ENCODE data around the gene FAAP20. TPM values are rescaled to one million over a fixed set of nuclear protein-coding genes. Genes with fewer than 3 reads are reported as not detected.

FAAP20 gene
- total and polyA plus RNA-seq, 7 donors, result 17.8 to 48.1 (median 22.1) TPM

DNA sequence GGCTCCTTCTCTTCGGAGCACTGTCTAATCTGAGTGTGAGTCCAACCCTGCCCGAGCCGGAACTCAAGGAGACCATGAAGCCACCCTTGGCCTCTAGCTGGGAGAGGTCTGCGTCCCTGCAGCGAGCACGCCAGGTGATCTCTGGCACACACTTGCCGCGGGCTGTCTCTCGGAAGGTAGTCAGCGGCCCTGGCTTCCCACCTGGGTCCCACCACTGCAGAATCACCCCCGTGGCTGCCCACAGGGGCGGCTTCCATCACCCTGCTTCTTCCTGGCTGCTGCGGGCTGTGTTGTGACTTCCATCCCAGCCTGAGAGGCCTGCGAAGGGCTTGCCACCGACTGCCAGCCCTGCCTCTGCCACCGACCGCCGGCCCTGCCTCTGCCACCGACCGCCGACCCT is 17.0 kb downstream of the FAAP20 start:
- DNase-seq (no peak), ATAC-seq (no peak)
- Histone ChIP-seq H3K27me3 (ENCODE audit: insufficient read depth in 3 of 3, low read length in 2 of 3) (peaks cover 0 to 9% (median 0%) of the 10 kb centered on the region in 3 donors), H3K9me3 (no peaks in the 10 kb centered on the region), H3K4me3 (no peak overlapping the region), H3K4me1 (no peaks in the 10 kb centered on the region), H3K27ac (no peak overlapping the region), H3K36me3 (ENCODE audit: insufficient read depth in 1 of 2, low read depth in 1 of 2) (no peaks in the 10 kb centered on the region)
- 92 to 96% (median 92%) methylated on average over 16 to 21 of the region's 21 CpGs for WGBS, 3 donors
- intact Hi-C loops (cut with DNase I), result no loop called here
- TF ChIP-seq, protein P1, sequence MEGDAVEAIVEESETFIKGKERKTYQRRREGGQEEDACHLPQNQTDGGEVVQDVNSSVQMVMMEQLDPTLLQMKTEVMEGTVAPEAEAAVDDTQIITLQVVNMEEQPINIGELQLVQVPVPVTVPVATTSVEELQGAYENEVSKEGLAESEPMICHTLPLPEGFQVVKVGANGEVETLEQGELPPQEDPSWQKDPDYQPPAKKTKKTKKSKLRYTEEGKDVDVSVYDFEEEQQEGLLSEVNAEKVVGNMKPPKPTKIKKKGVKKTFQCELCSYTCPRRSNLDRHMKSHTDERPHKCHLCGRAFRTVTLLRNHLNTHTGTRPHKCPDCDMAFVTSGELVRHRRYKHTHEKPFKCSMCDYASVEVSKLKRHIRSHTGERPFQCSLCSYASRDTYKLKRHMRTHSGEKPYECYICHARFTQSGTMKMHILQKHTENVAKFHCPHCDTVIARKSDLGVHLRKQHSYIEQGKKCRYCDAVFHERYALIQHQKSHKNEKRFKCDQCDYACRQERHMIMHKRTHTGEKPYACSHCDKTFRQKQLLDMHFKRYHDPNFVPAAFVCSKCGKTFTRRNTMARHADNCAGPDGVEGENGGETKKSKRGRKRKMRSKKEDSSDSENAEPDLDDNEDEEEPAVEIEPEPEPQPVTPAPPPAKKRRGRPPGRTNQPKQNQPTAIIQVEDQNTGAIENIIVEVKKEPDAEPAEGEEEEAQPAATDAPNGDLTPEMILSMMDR (IDR thresholded peaks at IDR 0.05), result no peak

DNA sequence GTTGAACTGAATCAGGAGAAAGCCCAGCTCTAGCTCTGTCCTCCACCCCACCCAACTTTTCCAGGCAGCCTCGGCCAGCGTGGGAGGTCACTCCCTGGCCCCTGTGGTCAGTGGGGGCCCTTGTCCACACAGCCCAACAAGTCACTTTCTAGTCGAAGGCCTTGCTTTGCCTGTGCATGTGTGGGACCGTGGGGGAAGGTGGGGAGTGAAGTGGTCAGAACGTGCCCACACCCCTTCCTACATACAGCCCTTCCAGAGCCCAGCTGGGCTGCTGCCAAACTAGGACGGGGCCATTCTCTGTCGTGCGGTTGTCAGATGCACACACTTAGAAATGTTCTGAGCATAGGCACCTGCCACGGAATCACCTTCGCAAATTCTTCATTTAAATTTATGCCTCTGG is 18.0 kb downstream of the FAAP20 start:
- Histone ChIP-seq H3K27ac (no peak overlapping the region), H3K9me3 (no peaks in the 10 kb centered on the region), H3K4me3 (no peak overlapping the region), H3K4me1 (no peaks in the 10 kb centered on the region), H3K27me3 (ENCODE audit: insufficient read depth in 3 of 3, low read length in 2 of 3) (peaks cover 0 to 14% (median 0%) of the 10 kb centered on the region in 3 donors), H3K36me3 (ENCODE audit: insufficient read depth in 1 of 2, low read depth in 1 of 2) (no peaks in the 10 kb centered on the region)
- WGBS, 3 donors, result 64 to 72% (median 68%) methylated on average over 10 of the region's 10 CpGs
- TF ChIP-seq, protein P1 (IDR thresholded peaks at IDR 0.05), result no peak
- intact Hi-C loops (cut with DNase I), result no loop called here
- no peak for DNase-seq
- ATAC-seq, result no peak

DNA sequence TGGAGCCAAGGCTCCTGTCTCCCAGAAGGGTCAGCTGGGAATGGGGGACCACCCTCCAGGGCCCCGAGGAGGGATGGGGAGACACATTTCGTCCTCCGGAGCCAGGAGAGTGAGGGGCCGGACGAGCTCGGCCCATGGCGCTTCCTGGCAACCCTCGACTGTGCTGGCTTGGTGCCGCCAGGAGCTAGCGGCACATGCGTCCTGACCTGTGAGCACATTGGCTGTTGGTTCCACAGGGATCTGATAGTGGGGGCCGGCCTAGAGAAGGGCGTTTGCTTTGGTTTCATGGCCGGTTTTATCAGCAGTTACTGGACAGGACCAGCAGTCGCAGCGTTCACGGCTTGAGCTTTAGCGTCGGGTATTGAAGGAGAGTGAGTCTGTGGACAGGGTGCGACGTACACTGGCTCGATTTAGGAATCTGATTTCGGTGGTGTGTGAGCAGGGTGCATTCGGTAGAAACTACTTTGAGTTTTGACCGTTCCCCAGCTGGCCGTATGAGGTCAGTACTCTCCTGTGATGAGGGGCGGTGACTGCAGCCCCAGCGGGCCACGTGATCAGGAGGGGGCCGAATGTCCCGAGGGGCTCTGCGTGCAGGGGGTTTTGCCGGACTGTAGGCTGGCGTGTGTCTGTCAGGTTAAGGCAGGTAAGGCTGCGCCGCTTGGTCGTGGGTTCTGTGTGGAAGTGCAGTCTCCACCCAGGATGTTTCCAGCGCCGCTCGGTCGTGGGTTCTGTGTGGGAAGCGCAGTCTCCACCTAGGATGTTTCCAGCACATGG is 18.7 kb downstream of the FAAP20 start:
- Histone ChIP-seq H3K4me3 (no peak overlapping the region), H3K9me3 (no peaks in the 10 kb centered on the region), H3K36me3 (ENCODE audit: insufficient read depth in 1 of 2, low read depth in 1 of 2) (no peaks in the 10 kb centered on the region), H3K27me3 (ENCODE audit: insufficient read depth in 3 of 3, low read length in 2 of 3) (peaks cover 0 to 14% (median 0%) of the 10 kb centered on the region in 3 donors), H3K27ac (no peak overlapping the region), H3K4me1 (no peaks in the 10 kb centered on the region)
- TF ChIP-seq, protein P1 (IDR thresholded peaks at IDR 0.05), result no peak
- DNase-seq, result no peak
- ATAC-seq, result no peak
- intact Hi-C loops (cut with DNase I), result loop anchor here in 1 of 2 donors (2.0 kb wide), 1 partner anchor 43 kb away; no protein-coding TSS in a partner anchor
- WGBS, 3 donors, result 83 to 84% (median 83%) methylated on average over 42 of the region's 42 CpGs

DNA sequence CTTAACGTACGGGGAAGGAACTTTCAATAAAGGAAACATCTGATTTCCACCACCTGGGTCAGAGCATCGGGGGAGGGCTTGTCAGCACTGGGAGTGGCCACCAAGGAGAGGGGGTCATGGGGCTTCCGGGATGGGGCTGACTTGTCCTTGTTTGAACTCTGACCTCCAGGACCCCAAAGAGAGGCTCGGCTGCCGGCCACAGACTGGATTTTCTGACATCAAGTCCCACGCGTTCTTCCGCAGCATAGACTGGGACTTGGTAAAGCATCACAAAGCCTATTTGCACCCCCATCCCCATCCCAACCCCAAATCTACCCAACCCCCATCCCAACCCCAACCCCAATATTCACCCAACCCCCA is 19.5 kb downstream of the FAAP20 start:
- ATAC-seq (no peak), DNase-seq (no peak)
- no peaks in the 10 kb centered on the region for H3K36me3 ChIP-seq (ENCODE audit: insufficient read depth in 1 of 2, low read depth in 1 of 2)
- H3K27ac ChIP-seq, result no peak overlapping the region
- H3K9me3 ChIP-seq, result no peaks in the 10 kb centered on the region
- intact Hi-C loops (cut with DNase I), result loop anchor here in 1 of 2 donors (2.0 kb wide), 1 partner anchor 42 kb away; no protein-coding TSS in a partner anchor
- peak overlapping the region; percentile 63 for H3K4me3 ChIP-seq
- TF ChIP-seq, protein P1 (IDR thresholded peaks at IDR 0.05), result no peak
- WGBS, 3 donors, result 50 to 60% (median 53%) methylated on average over 9 of the region's 9 CpGs
- H3K27me3 ChIP-seq (ENCODE audit: insufficient read depth in 3 of 3, low read length in 2 of 3), result peaks cover 0 to 14% (median 0%) of the 10 kb centered on the region in 3 donors
- no peaks in the 10 kb centered on the region for H3K4me1 ChIP-seq

Measured in psoas muscle (tissue), 8 donors.